Measurements from ENCODE around the gene EPS8L3. TPM values are rescaled to one million over a fixed set of nuclear protein-coding genes. Genes with fewer than 3 reads are reported as not detected.
"Not testable (repeated sequence)": the region's sequence is repeated elsewhere in the genome, so short reads cannot be mapped to it uniquely, and the experiment has no call there.

Gene EPS8L3
- total RNA-seq, 1 donor from 2014 or later = not detected

- DNase-seq (ENCODE audit: low spot score) = no peak
- Mint-ChIP-seq H3K4me3 (no peak overlapping the region), H3K9me3 (no peaks in the 10 kb centered on the region), H3K36me3 (no peaks in the 10 kb centered on the region), H3K27me3 (ENCODE audit: insufficient read depth, low read depth) (peaks cover 9% of the 10 kb centered on the region), H3K27ac (no peak overlapping the region), H3K4me1 (peaks cover 31% of the 10 kb centered on the region)
- no peak overlapping the region for H3K27ac ChIP-seq
- no peak overlapping the region for H3K4me2 ChIP-seq
- no peaks in the 10 kb centered on the region for H3K27me3 ChIP-seq
- TF ChIP-seq EZH2phosphoT487 (IDR thresholded peaks at IDR 0.05) (no peak), CTCF (IDR thresholded peaks at IDR 0.05) (no peak), EZH2 (IDR thresholded peaks at IDR 0.05) (no peak)
- no peaks in the 10 kb centered on the region for H3K4me1 ChIP-seq
- H3K79me2 ChIP-seq (ENCODE audit: low read depth) = no peaks in the 10 kb centered on the region
- no peaks in the 10 kb centered on the region for H4K20me1 ChIP-seq (ENCODE audit: low read depth)
- H2AFZ ChIP-seq (replicated peaks) = no peak overlapping the region
- H3K36me3 ChIP-seq = no peaks in the 10 kb centered on the region
- H3K9ac ChIP-seq = no peak overlapping the region
- no peak overlapping the region for H3K4me3 ChIP-seq
- no peaks in the 10 kb centered on the region for H3K9me3 ChIP-seq (ENCODE audit: low read depth)
- H3F3A ChIP-seq (ENCODE audit: low read depth) = no peaks in the 10 kb centered on the region
Measured at GRCh38 chr1:109799445-109799844, 35.7 kb upstream of the EPS8L3 start.

GRCh38 chr1:109797303-109797595 lies 33.5 kb upstream of the EPS8L3 start:
- not testable (repeated sequence) for H3K27me3 ChIP-seq; H4K20me1 ChIP-seq (ENCODE audit: low read depth); H3K36me3 Mint-ChIP-seq; H3K4me3 ChIP-seq; H2AFZ ChIP-seq (replicated peaks); DNase-seq (ENCODE audit: low spot score); H3K9me3 ChIP-seq (ENCODE audit: low read depth); H3K9me3 Mint-ChIP-seq; H3F3A ChIP-seq (ENCODE audit: low read depth); H3K27ac Mint-ChIP-seq; H3K79me2 ChIP-seq (ENCODE audit: low read depth); H3K36me3 ChIP-seq; H3K4me2 ChIP-seq; H3K4me3 Mint-ChIP-seq; H3K27ac ChIP-seq; H3K9ac ChIP-seq
- H3K27me3 Mint-ChIP-seq (ENCODE audit: insufficient read depth, low read depth) = peaks cover 11% of the 10 kb centered on the region
- peaks cover 39% of the 10 kb centered on the region for H3K4me1 Mint-ChIP-seq
- peaks cover 11% of the 10 kb centered on the region for H3K4me1 ChIP-seq

- Histone ChIP-seq H3K27me3 (no peaks in the 10 kb centered on the region), H3F3A (ENCODE audit: low read depth) (no peaks in the 10 kb centered on the region), H3K4me1 (peaks cover 17% of the 10 kb centered on the region), H3K79me2 (ENCODE audit: low read depth) (no peaks in the 10 kb centered on the region), H3K4me2 (no peak overlapping the region), H4K20me1 (ENCODE audit: low read depth) (no peaks in the 10 kb centered on the region), H3K9me3 (ENCODE audit: low read depth) (no peaks in the 10 kb centered on the region), H3K4me3 (no peak overlapping the region), H3K36me3 (no peaks in the 10 kb centered on the region), H3K27ac (no peak overlapping the region), H3K9ac (no peak overlapping the region), H2AFZ (replicated peaks) (no peak overlapping the region)
- H3K4me3 Mint-ChIP-seq = no peak overlapping the region
- no peaks in the 10 kb centered on the region for H3K36me3 Mint-ChIP-seq
- peak overlapping the region; percentile 19 for H3K27ac Mint-ChIP-seq
- no peaks in the 10 kb centered on the region for H3K9me3 Mint-ChIP-seq
- DNase-seq (ENCODE audit: low spot score) = no peak
- TF ChIP-seq EZH2 (IDR thresholded peaks at IDR 0.05) = no peak
- TF ChIP-seq EZH2phosphoT487 (IDR thresholded peaks at IDR 0.05) = no peak
- no peak for TF ChIP-seq CTCF (IDR thresholded peaks at IDR 0.05)
- peaks cover 39% of the 10 kb centered on the region for H3K4me1 Mint-ChIP-seq
- peaks cover 11% of the 10 kb centered on the region for H3K27me3 Mint-ChIP-seq (ENCODE audit: insufficient read depth, low read depth)
Measured at GRCh38 chr1:109796484-109797302, 33.0 kb upstream of the EPS8L3 start.

GRCh38 chr1:109794319-109795132 lies 30.8 kb upstream of the EPS8L3 start:
- TF ChIP-seq EZH2 (IDR thresholded peaks at IDR 0.05) (no peak), EZH2phosphoT487 (IDR thresholded peaks at IDR 0.05) (no peak), CTCF (IDR thresholded peaks at IDR 0.05) (no peak)
- Histone ChIP-seq H3K4me1 (peaks cover 19% of the 10 kb centered on the region), H3K9ac (no peak overlapping the region), H3K9me3 (ENCODE audit: low read depth) (no peaks in the 10 kb centered on the region), H3K27me3 (no peaks in the 10 kb centered on the region), H3K27ac (no peak overlapping the region), H3K36me3 (no peaks in the 10 kb centered on the region), H3K79me2 (ENCODE audit: low read depth) (no peaks in the 10 kb centered on the region), H3K4me3 (no peak overlapping the region), H2AFZ (replicated peaks) (no peak overlapping the region), H3K4me2 (no peak overlapping the region), H3F3A (ENCODE audit: low read depth) (no peaks in the 10 kb centered on the region), H4K20me1 (ENCODE audit: low read depth) (no peaks in the 10 kb centered on the region)
- H3K4me1 Mint-ChIP-seq = peaks cover 43% of the 10 kb centered on the region
- H3K36me3 Mint-ChIP-seq = no peaks in the 10 kb centered on the region
- H3K27ac Mint-ChIP-seq = peak overlapping the region; percentile 57
- no peak overlapping the region for H3K4me3 Mint-ChIP-seq
- DNase-seq (ENCODE audit: low spot score) = no peak
- H3K27me3 Mint-ChIP-seq (ENCODE audit: insufficient read depth, low read depth) = peaks cover 11% of the 10 kb centered on the region
- H3K9me3 Mint-ChIP-seq = no peaks in the 10 kb centered on the region
